WTC11 (cell line): Measurements from ENCODE around the gene MESP2. TPM values are rescaled to one million over a fixed set of nuclear protein-coding genes. Genes with fewer than 3 reads are reported as not detected.

ENCODE experiments used
- ATAC-seq: fragments of 200-7000 bp; cut with Tn5 transposase; 2 replicates; pipeline ENCODE4 v1.10.0; 2021; ENCODE audit warnings: mild to moderate bottlenecking, moderate library complexity
- CTCF ChIA-PET: fragments of 300-600 bp; sonication (Branson Sonifier 250); formaldehyde crosslinking; loops from one replicate; lab custom pipeline; 2021; ENCODE audit warnings: antibody characterized with exemption; lab: Charles Lee
- POLR2A ChIA-PET: fragments of 350-600 bp; sonication (Branson Sonifier 250); formaldehyde crosslinking; loops from one replicate; lab custom pipeline; 2021; ENCODE audit warnings: antibody characterized with exemption; lab: Charles Lee
- DNase-seq: peaks from one replicate; pipeline ENCODE4 v3.0.0; 2021; ENCODE audit warnings: low spot score
- H3K27ac Mint-ChIP-seq: 2 replicates; pipeline ENCODE4 v1.8.0; 2021; ENCODE audit warnings: mixed read lengths
- H3K27me3 Mint-ChIP-seq: 2 replicates; pipeline ENCODE4 v1.8.0; 2021; ENCODE audit warnings: low read depth, mild to moderate bottlenecking, moderate library complexity, mixed read lengths
- H3K36me3 Mint-ChIP-seq: 2 replicates; pipeline ENCODE4 v1.8.0; 2021; ENCODE audit warnings: mixed read lengths
- H3K4me1 Mint-ChIP-seq: 2 replicates; pipeline ENCODE4 v1.8.0; 2022; ENCODE audit warnings: mixed read lengths
- H3K4me3 Mint-ChIP-seq: 2 replicates; pipeline ENCODE4 v1.8.0; 2021; ENCODE audit warnings: mild to moderate bottlenecking, moderate library complexity, mixed read lengths
- H3K9me3 Mint-ChIP-seq: 2 replicates; pipeline ENCODE4 v1.8.0; 2021; ENCODE audit warnings: mixed read lengths
- CREB1 ChIP-seq: sonication (generic); formaldehyde crosslinking; IDR thresholded peaks from 2 replicates; pipeline ENCODE4 v1.8.0; 2023; ENCODE audit warnings: mild to moderate bottlenecking, missing genetic modification reagents
- JUN ChIP-seq: sonication (generic); formaldehyde crosslinking; IDR thresholded peaks from 2 replicates; pipeline ENCODE4 v1.8.0; 2023; ENCODE audit warnings: mild to moderate bottlenecking, missing genetic modification reagents
- NFATC4 ChIP-seq: fragments of 250-450 bp; sonication (Bioruptor Pico); IDR thresholded peaks from 2 replicates; pipeline ENCODE4 v1.9.0; 2021; ENCODE audit warnings: mild to moderate bottlenecking
- NR1H2 ChIP-seq: sonication (generic); formaldehyde crosslinking; IDR thresholded peaks from 2 replicates; pipeline ENCODE4 v1.9.0; 2021; ENCODE audit warnings: mild to moderate bottlenecking, moderate library complexity, missing genetic modification reagents
- TP53 ChIP-seq: sonication (generic); formaldehyde crosslinking; IDR thresholded peaks from 2 replicates; pipeline ENCODE4 v1.8.1; 2023; ENCODE audit warnings: mild to moderate bottlenecking, missing genetic modification reagents
- ZNF219 ChIP-seq: sonication (generic); formaldehyde crosslinking; IDR thresholded peaks from 2 replicates; pipeline ENCODE4 v1.8.0; 2023; ENCODE audit warnings: missing genetic modification reagents, mild to moderate bottlenecking, borderline replicate concordance
- total RNA-seq: library from RNA; stranded (reverse); gene quantifications from 3 replicates; pipeline ENCODE4 v1.2.3, GENCODE V29; 2021
- TF ChIP-seq, protein P1 (sequence below): sonication (generic); formaldehyde crosslinking; conservative IDR thresholded peaks from 2 replicates; pipeline ENCODE4 v1.8.1; 2022; ENCODE audit warnings: mild to moderate bottlenecking, missing genetic modification reagents
- TF ChIP-seq, protein P2 (sequence below): sonication (generic); formaldehyde crosslinking; IDR thresholded peaks from 2 replicates; pipeline ENCODE4 v1.8.0; 2023; ENCODE audit warnings: mild to moderate bottlenecking, missing genetic modification reagents
- TF ChIP-seq, protein P3 (sequence below): fragments of 250-450 bp; sonication (Bioruptor Pico); IDR thresholded peaks from 2 replicates; pipeline ENCODE4 v1.9.0; 2021; ENCODE audit warnings: mild to moderate bottlenecking
- TF ChIP-seq, protein P4 (sequence below): fragments of 250-450 bp; sonication (Bioruptor Pico); IDR thresholded peaks from 2 replicates; pipeline ENCODE4 v1.8.0; 2021; ENCODE audit warnings: mild to moderate bottlenecking
- TF ChIP-seq, protein P5 (sequence below): sonication (generic); formaldehyde crosslinking; IDR thresholded peaks from 2 replicates; pipeline ENCODE4 v1.8.1; 2023; ENCODE audit warnings: mild to moderate bottlenecking, moderate library complexity, missing genetic modification reagents
- TF ChIP-seq, protein P6 (sequence below): sonication (generic); formaldehyde crosslinking; IDR thresholded peaks from 2 replicates; pipeline ENCODE4 v1.8.0; 2022; ENCODE audit warnings: mild to moderate bottlenecking, missing genetic modification reagents
- TF ChIP-seq, protein P7 (sequence below): fragments of 200-600 bp; IDR thresholded peaks from 2 replicates; pipeline ENCODE4 v1.8.0; 2022; ENCODE audit warnings: antibody characterized with exemption
- TF ChIP-seq, protein P8 (sequence below): sonication (generic); formaldehyde crosslinking; IDR thresholded peaks from 2 replicates; pipeline ENCODE4 v1.8.1; 2022; ENCODE audit warnings: low read depth, missing genetic modification reagents, borderline replicate concordance
- TF ChIP-seq, protein P9 (sequence below): fragments of 250-450 bp; sonication (Bioruptor Pico); conservative IDR thresholded peaks from 2 replicates; pipeline ENCODE4 v1.9.0; 2021; ENCODE audit warnings: mild to moderate bottlenecking
- TF ChIP-seq, protein P10 (sequence below): sonication (generic); formaldehyde crosslinking; IDR thresholded peaks from 2 replicates; pipeline ENCODE4 v1.8.1; 2023; ENCODE audit warnings: mild to moderate bottlenecking, missing genetic modification reagents, moderate library complexity
- TF ChIP-seq, protein P11 (sequence below): fragments of 250-450 bp; sonication (Bioruptor Pico); IDR thresholded peaks from 2 replicates; pipeline ENCODE4 v2.1.2; 2022; ENCODE audit warnings: mild to moderate bottlenecking, moderate library complexity

The MESP2 gene
- total RNA-seq, 1 experiment from 2014 or later: 0.68 TPM

DNA sequence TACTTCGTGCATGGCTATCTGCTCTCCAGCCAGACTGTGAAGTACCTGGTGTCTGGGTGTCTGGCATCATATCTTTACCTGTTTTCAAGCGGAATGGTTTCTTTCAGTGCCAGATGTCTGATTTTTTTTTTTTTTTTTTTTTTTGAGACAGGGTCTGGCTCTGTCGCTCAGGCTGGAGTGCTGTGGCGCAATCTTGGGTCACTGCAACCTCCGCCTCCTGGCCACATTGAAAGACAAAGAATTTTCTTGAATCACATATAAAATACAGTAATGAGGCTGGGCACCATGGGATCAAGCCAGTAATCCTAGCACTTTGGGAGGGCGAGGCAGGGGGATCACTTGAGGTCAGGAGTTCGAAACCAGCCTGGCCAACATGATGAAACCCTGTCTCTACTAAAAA lies 22.3 kb upstream of the MESP2 start:
- no peak overlapping the region for H3K27ac Mint-ChIP-seq
- CTCF ChIA-PET: interaction anchor here (0.7 to 1.9 kb wide), 2 partner anchors 14 to 30 kb away, joined by 4 to 9 read pairs; no protein-coding TSS in a partner anchor
- peaks cover 44% of the 10 kb centered on the region for H3K27me3 Mint-ChIP-seq
- H3K4me1 Mint-ChIP-seq: peaks cover 6% of the 10 kb centered on the region; the same call in 1 of the 2 replicates
- POLR2A ChIA-PET: interaction anchor here (0.7 kb wide), 1 partner anchor 545 kb away, joined by 7 read pairs; no protein-coding TSS in a partner anchor
- no peaks in the 10 kb centered on the region for H3K36me3 Mint-ChIP-seq
- no peak for DNase-seq
- ATAC-seq: no peak
- TF ChIP-seq, protein P1, sequence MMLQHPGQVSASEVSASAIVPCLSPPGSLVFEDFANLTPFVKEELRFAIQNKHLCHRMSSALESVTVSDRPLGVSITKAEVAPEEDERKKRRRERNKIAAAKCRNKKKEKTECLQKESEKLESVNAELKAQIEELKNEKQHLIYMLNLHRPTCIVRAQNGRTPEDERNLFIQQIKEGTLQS (CRISPR knock-in tag): no peak
- TF ChIP-seq TP53 (CRISPR knock-in tag) (no peak), NFATC4 (CRISPR knock-in tag) (no peak)
- H3K4me3 Mint-ChIP-seq: no peak overlapping the region
- H3K9me3 Mint-ChIP-seq: no peaks in the 10 kb centered on the region

DNA sequence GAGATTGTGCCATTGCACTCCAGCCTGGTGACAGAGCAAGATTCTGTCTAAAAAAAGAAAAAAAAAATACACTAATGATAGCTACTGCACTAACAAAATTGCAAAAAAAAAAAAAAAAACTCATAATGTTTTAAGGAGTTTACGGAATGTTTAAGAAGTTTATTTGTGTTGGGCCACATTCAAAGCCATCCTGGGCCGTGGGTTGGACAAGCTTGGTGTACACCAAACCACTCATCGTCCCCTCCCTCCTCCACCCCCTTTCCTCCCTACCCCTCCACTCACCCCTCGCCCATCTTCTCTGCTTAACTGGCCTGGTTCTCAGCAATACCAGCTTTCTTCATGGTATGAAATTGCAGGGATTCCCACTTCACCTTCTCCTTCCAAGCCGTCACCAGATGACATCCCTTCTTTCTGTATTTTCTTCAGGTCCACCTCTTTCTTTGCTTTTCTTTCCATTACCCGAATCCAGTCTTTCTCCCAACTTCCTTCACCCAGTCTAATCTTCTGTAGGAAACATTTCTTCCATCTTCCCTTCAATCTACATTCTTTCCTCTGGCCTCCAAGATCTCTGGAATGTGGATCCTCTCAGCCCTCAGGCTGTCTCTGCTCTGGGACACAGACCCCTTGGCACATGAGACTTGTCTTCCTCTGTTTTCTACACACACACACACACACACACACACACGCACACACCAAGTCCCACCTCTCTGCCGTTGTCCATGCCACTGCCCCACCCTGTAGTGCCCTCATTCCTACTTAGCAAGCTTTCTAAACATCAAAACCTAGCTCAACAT lies 21.6 kb upstream of the MESP2 start:
- ChIA-PET POLR2A (interaction anchor here (0.7 kb wide), 1 partner anchor 546 kb away, joined by 7 read pairs; no protein-coding TSS in a partner anchor), CTCF (interaction anchor here (1.9 to 3.3 kb wide), 2 partner anchors 14 to 120 kb away, joined by 9 to 17 read pairs; no protein-coding TSS in a partner anchor)
- no peak for DNase-seq
- H3K27me3 Mint-ChIP-seq: peaks cover 44% of the 10 kb centered on the region
- no peak overlapping the region for H3K4me3 Mint-ChIP-seq
- peaks cover 1% of the 10 kb centered on the region; the same call in 1 of the 2 replicates for H3K4me1 Mint-ChIP-seq
- no peaks in the 10 kb centered on the region for H3K9me3 Mint-ChIP-seq
- ATAC-seq: no peak
- H3K27ac Mint-ChIP-seq: no peak overlapping the region
- no peaks in the 10 kb centered on the region for H3K36me3 Mint-ChIP-seq
- TF ChIP-seq ZNF219 (CRISPR knock-in tag) (no peak), NR1H2 (CRISPR knock-in tag) (no peak), CREB1 (CRISPR knock-in tag) (no peak), JUN (CRISPR knock-in tag) (no peak)
- TF ChIP-seq, protein P2, sequence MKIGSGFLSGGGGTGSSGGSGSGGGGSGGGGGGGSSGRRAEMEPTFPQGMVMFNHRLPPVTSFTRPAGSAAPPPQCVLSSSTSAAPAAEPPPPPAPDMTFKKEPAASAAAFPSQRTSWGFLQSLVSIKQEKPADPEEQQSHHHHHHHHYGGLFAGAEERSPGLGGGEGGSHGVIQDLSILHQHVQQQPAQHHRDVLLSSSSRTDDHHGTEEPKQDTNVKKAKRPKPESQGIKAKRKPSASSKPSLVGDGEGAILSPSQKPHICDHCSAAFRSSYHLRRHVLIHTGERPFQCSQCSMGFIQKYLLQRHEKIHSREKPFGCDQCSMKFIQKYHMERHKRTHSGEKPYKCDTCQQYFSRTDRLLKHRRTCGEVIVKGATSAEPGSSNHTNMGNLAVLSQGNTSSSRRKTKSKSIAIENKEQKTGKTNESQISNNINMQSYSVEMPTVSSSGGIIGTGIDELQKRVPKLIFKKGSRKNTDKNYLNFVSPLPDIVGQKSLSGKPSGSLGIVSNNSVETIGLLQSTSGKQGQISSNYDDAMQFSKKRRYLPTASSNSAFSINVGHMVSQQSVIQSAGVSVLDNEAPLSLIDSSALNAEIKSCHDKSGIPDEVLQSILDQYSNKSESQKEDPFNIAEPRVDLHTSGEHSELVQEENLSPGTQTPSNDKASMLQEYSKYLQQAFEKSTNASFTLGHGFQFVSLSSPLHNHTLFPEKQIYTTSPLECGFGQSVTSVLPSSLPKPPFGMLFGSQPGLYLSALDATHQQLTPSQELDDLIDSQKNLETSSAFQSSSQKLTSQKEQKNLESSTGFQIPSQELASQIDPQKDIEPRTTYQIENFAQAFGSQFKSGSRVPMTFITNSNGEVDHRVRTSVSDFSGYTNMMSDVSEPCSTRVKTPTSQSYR (CRISPR knock-in tag): no peak
- TF ChIP-seq, protein P3, sequence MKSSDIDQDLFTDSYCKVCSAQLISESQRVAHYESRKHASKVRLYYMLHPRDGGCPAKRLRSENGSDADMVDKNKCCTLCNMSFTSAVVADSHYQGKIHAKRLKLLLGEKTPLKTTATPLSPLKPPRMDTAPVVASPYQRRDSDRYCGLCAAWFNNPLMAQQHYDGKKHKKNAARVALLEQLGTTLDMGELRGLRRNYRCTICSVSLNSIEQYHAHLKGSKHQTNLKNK (CRISPR knock-in tag): no peak
- TF ChIP-seq, protein P4, sequence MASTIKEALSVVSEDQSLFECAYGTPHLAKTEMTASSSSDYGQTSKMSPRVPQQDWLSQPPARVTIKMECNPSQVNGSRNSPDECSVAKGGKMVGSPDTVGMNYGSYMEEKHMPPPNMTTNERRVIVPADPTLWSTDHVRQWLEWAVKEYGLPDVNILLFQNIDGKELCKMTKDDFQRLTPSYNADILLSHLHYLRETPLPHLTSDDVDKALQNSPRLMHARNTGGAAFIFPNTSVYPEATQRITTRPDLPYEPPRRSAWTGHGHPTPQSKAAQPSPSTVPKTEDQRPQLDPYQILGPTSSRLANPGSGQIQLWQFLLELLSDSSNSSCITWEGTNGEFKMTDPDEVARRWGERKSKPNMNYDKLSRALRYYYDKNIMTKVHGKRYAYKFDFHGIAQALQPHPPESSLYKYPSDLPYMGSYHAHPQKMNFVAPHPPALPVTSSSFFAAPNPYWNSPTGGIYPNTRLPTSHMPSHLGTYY (CRISPR knock-in tag): no peak
- TF ChIP-seq, protein P5, sequence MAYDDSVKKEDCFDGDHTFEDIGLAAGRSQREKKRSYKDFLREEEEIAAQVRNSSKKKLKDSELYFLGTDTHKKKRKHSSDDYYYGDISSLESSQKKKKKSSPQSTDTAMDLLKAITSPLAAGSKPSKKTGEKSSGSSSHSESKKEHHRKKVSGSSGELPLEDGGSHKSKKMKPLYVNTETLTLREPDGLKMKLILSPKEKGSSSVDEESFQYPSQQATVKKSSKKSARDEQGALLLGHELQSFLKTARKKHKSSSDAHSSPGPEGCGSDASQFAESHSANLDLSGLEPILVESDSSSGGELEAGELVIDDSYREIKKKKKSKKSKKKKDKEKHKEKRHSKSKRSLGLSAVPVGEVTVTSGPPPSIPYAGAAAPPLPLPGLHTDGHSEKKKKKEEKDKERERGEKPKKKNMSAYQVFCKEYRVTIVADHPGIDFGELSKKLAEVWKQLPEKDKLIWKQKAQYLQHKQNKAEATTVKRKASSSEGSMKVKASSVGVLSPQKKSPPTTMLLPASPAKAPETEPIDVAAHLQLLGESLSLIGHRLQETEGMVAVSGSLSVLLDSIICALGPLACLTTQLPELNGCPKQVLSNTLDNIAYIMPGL (CRISPR knock-in tag): no peak
- TF ChIP-seq, protein P6, sequence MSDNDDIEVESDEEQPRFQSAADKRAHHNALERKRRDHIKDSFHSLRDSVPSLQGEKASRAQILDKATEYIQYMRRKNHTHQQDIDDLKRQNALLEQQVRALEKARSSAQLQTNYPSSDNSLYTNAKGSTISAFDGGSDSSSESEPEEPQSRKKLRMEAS (CRISPR knock-in tag): no peak
- TF ChIP-seq, protein P7, sequence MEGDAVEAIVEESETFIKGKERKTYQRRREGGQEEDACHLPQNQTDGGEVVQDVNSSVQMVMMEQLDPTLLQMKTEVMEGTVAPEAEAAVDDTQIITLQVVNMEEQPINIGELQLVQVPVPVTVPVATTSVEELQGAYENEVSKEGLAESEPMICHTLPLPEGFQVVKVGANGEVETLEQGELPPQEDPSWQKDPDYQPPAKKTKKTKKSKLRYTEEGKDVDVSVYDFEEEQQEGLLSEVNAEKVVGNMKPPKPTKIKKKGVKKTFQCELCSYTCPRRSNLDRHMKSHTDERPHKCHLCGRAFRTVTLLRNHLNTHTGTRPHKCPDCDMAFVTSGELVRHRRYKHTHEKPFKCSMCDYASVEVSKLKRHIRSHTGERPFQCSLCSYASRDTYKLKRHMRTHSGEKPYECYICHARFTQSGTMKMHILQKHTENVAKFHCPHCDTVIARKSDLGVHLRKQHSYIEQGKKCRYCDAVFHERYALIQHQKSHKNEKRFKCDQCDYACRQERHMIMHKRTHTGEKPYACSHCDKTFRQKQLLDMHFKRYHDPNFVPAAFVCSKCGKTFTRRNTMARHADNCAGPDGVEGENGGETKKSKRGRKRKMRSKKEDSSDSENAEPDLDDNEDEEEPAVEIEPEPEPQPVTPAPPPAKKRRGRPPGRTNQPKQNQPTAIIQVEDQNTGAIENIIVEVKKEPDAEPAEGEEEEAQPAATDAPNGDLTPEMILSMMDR: no peak
- TF ChIP-seq, protein P8, sequence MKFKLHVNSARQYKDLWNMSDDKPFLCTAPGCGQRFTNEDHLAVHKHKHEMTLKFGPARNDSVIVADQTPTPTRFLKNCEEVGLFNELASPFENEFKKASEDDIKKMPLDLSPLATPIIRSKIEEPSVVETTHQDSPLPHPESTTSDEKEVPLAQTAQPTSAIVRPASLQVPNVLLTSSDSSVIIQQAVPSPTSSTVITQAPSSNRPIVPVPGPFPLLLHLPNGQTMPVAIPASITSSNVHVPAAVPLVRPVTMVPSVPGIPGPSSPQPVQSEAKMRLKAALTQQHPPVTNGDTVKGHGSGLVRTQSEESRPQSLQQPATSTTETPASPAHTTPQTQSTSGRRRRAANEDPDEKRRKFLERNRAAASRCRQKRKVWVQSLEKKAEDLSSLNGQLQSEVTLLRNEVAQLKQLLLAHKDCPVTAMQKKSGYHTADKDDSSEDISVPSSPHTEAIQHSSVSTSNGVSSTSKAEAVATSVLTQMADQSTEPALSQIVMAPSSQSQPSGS (CRISPR knock-in tag): no peak
- TF ChIP-seq, protein P9, sequence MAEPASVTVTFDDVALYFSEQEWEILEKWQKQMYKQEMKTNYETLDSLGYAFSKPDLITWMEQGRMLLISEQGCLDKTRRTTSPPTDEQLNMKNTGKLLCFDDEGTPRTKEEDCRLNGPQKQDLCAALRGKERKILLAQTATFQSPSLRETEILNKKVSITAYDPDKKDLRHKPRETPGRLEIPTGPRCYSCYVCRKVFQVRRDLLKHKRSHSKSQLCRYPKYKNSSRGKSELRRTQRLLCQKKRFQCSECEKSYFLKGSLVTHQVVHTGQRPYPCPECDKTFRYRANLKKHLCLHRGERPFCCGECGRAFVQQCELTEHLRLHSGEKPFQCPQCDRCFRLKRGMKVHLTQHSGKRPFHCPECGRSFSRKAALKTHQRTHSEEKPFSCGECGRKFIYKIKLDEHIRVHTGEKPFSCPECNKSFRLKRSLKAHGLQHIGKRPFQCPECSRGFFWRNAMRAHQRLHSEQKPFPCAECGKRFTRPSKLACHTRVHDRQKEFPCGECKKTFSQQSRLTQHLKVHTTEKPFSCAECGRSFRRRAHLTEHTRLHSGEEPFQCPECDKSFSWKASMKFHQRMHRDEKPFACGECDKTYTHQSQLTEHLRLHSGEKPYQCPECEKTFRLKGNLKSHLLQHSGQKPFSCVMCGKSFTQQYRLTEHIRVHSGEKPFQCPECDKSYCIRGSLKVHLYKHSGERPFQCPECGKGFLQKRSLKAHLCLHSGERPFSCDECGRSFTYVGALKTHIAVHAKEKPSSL (CRISPR knock-in tag): no peak
- TF ChIP-seq, protein P10, sequence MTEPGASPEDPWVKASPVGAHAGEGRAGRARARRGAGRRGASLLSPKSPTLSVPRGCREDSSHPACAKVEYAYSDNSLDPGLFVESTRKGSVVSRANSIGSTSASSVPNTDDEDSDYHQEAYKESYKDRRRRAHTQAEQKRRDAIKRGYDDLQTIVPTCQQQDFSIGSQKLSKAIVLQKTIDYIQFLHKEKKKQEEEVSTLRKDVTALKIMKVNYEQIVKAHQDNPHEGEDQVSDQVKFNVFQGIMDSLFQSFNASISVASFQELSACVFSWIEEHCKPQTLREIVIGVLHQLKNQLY: no peak
- TF ChIP-seq, protein P11, sequence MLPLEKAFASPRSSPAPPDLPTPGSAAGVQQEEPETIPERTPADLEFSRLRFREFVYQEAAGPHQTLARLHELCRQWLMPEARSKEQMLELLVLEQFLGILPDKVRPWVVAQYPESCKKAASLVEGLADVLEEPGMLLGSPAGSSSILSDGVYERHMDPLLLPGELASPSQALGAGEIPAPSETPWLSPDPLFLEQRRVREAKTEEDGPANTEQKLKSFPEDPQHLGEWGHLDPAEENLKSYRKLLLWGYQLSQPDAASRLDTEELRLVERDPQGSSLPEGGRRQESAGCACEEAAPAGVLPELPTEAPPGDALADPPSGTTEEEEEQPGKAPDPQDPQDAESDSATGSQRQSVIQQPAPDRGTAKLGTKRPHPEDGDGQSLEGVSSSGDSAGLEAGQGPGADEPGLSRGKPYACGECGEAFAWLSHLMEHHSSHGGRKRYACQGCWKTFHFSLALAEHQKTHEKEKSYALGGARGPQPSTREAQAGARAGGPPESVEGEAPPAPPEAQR (CRISPR knock-in tag): no peak
